ENCODE results near the gene MYO1C.
A peak's percentile ranks its signal among the peaks of the same experiment; 100 is the strongest.

MYO1C gene

DNA sequence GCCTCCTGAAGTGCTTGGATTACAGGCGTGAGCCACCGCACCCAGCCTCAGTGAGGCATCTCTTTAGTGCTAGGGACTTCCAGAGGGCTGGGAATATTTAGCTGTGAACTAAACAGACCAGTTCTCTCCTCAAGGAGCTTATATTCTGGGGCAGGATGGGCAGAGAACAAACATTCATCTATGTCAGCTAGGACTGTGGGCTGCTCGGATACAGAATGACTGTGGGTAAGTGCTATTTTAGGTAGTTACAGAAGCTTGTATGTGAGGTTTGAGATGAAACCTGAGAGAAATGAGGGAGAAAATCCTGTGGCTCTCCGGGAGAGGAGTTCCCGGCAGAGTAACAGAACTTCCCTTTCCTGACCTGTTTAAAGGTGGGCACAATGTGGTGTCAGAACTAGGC, 30.1 kb upstream of the MYO1C start:
- Histone ChIP-seq H3K18ac (ENCODE audit: low read length) (no peak overlapping the region), H3K79me2 (ENCODE audit: control insufficient read depth, insufficient read depth, low read length, poor library complexity) (no peaks in the 10 kb centered on the region), H3K9me3 (ENCODE audit: insufficient read depth, low read depth, low read length) (no peaks in the 10 kb centered on the region), H3K27me3 (ENCODE audit: insufficient read depth, low read length) (no peaks in the 10 kb centered on the region), H3K9ac (ENCODE audit: low read length) (no peak overlapping the region), H3K4me1 (ENCODE audit: control insufficient read depth in 1 of 2, insufficient read depth in 2 of 2, low read length in 2 of 2) (peaks cover 0 to under 1% of the 10 kb centered on the region in 2 experiments), H4K91ac (ENCODE audit: low read depth, low read length) (no peak overlapping the region), H4K8ac (ENCODE audit: low read depth, low read length) (no peak overlapping the region), H3K23ac (ENCODE audit: low read length) (no peak overlapping the region), H2BK12ac (ENCODE audit: low read length) (no peak overlapping the region), H3K4me2 (ENCODE audit: low read length) (no peak overlapping the region), H3K79me1 (ENCODE audit: low read length) (no peaks in the 10 kb centered on the region), H2AFZ (ENCODE audit: insufficient read depth, low read length, poor library complexity) (no peak overlapping the region), H2BK5ac (ENCODE audit: low read depth, low read length, poor library complexity) (no peak overlapping the region), H4K12ac (ENCODE audit: low read depth, low read length) (no peak overlapping the region), H3K4me3 (ENCODE audit: low read depth, low read length) (no peak overlapping the region), H3K14ac (ENCODE audit: low read length) (no peak overlapping the region), H3K36me3 (ENCODE audit: control insufficient read depth in 1 of 2, insufficient read depth in 2 of 2, low read length in 2 of 2) (peaks cover 22 to 53% of the 10 kb centered on the region in 2 experiments), H2AK5ac (ENCODE audit: low read length) (no peak overlapping the region), H2BK120ac (ENCODE audit: insufficient read depth, low read length, poor library complexity) (no peak overlapping the region), H3K4ac (ENCODE audit: low read depth, low read length) (no peak overlapping the region), H3K27ac (ENCODE audit: low read depth, low read length) (no peak overlapping the region)
- no peak for DNase-seq
- no CpG with 5 or more reads among the region's 5 CpGs for WGBS (ENCODE audit: extremely low coverage, insufficient coverage, insufficient read length)

DNA sequence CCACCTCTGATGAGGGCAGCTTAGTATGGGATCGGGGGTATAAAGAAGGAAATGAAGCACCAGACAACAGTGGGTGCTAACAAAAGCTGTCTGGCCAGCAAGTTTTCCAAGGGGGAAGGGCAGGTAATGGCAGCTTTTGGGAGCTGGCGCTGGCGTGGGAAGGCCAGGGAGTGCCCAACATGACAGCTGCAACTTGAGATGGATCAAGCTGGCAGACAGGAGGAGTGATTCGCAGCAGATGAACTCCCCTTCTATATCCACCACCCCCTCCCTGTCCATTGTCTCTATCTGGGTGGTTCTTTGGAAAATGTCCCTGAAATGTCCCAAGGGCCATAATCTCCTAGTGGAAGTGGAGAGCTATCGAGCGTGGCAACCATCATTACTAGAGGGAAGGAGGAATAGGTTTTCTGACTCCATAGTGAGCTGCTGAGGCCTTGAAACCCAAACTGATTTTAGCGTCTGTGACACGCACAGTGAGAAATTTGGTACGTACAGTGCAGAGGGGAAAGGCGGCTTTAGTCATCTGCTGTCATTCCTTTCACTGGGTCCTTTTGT, 28.7 kb upstream of the MYO1C start:
- Histone ChIP-seq H3K79me2 (ENCODE audit: control insufficient read depth, insufficient read depth, low read length, poor library complexity) (peaks cover 3% of the 10 kb centered on the region), H3K23ac (ENCODE audit: low read length) (no peak overlapping the region), H3K9ac (ENCODE audit: low read length) (no peak overlapping the region), H3K4ac (ENCODE audit: low read depth, low read length) (no peak overlapping the region), H4K8ac (ENCODE audit: low read depth, low read length) (no peak overlapping the region), H3K27ac (ENCODE audit: low read depth, low read length) (no peak overlapping the region), H3K27me3 (ENCODE audit: insufficient read depth, low read length) (no peaks in the 10 kb centered on the region), H3K14ac (ENCODE audit: low read length) (no peak overlapping the region), H2BK120ac (ENCODE audit: insufficient read depth, low read length, poor library complexity) (no peak overlapping the region), H2BK5ac (ENCODE audit: low read depth, low read length, poor library complexity) (no peak overlapping the region), H3K79me1 (ENCODE audit: low read length) (peaks cover 4% of the 10 kb centered on the region), H3K4me3 (ENCODE audit: low read depth, low read length) (no peak overlapping the region), H2BK12ac (ENCODE audit: low read length) (no peak overlapping the region), H4K12ac (ENCODE audit: low read depth, low read length) (no peak overlapping the region), H3K18ac (ENCODE audit: low read length) (no peak overlapping the region), H2AK5ac (ENCODE audit: low read length) (no peak overlapping the region), H3K4me2 (ENCODE audit: low read length) (no peak overlapping the region), H3K9me3 (ENCODE audit: insufficient read depth, low read depth, low read length) (no peaks in the 10 kb centered on the region), H2AFZ (ENCODE audit: insufficient read depth, low read length, poor library complexity) (no peak overlapping the region), H4K91ac (ENCODE audit: low read depth, low read length) (no peak overlapping the region), H3K4me1 (ENCODE audit: control insufficient read depth in 1 of 2, insufficient read depth in 2 of 2, low read length in 2 of 2) (peaks cover 0 to 2% of the 10 kb centered on the region in 2 experiments), H3K36me3 (ENCODE audit: control insufficient read depth in 1 of 2, insufficient read depth in 2 of 2, low read length in 2 of 2) (peaks cover 18 to 45% of the 10 kb centered on the region in 2 experiments)
- WGBS (ENCODE audit: extremely low coverage, insufficient coverage, insufficient read length), result no CpG with 5 or more reads among the region's 10 CpGs
- DNase-seq, result no peak

DNA sequence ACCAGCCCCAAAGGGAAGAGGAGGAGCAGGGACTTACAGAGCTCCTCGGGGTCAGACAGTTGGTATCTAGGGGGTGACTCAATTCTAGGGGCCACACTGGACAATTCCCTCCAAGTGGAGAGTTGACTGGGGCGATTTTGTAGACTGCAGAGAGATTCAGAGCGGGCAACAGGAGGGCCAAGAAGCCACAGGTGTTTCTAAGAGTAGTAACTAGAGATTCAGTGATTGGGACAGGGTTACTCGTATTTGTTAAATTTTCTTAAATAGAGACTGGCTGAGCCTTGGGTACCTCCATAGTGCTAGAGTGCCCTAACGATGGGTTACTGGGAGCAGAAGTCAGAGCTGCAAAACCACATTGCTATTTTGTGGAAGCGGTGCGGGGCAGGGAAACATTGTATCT, 27.2 kb upstream of the MYO1C start:
- no peak for DNase-seq
- WGBS (ENCODE audit: extremely low coverage, insufficient coverage, insufficient read length), result no CpG with 5 or more reads among the region's 7 CpGs
- Histone ChIP-seq H3K9me3 (ENCODE audit: insufficient read depth, low read depth, low read length) (no peaks in the 10 kb centered on the region), H3K36me3 (ENCODE audit: control insufficient read depth in 1 of 2, insufficient read depth in 2 of 2, low read length in 2 of 2) (peaks cover 16 to 39% of the 10 kb centered on the region in 2 experiments), H3K4me1 (ENCODE audit: control insufficient read depth in 1 of 2, insufficient read depth in 2 of 2, low read length in 2 of 2) (peaks cover 4 to 5% of the 10 kb centered on the region in 2 experiments), H2AK5ac (ENCODE audit: low read length) (no peak overlapping the region), H3K9ac (ENCODE audit: low read length) (no peak overlapping the region), H2BK120ac (ENCODE audit: insufficient read depth, low read length, poor library complexity) (no peak overlapping the region), H2AFZ (ENCODE audit: insufficient read depth, low read length, poor library complexity) (no peak overlapping the region), H3K27ac (ENCODE audit: low read depth, low read length) (no peak overlapping the region), H3K79me1 (ENCODE audit: low read length) (peaks cover 6% of the 10 kb centered on the region), H2BK12ac (ENCODE audit: low read length) (no peak overlapping the region), H3K18ac (ENCODE audit: low read length) (no peak overlapping the region), H4K8ac (ENCODE audit: low read depth, low read length) (no peak overlapping the region), H4K91ac (ENCODE audit: low read depth, low read length) (no peak overlapping the region), H3K23ac (ENCODE audit: low read length) (no peak overlapping the region), H3K4me2 (ENCODE audit: low read length) (no peak overlapping the region), H3K4ac (ENCODE audit: low read depth, low read length) (no peak overlapping the region), H3K27me3 (ENCODE audit: insufficient read depth, low read length) (no peaks in the 10 kb centered on the region), H3K4me3 (ENCODE audit: low read depth, low read length) (no peak overlapping the region), H4K12ac (ENCODE audit: low read depth, low read length) (no peak overlapping the region), H2BK5ac (ENCODE audit: low read depth, low read length, poor library complexity) (no peak overlapping the region), H3K79me2 (ENCODE audit: control insufficient read depth, insufficient read depth, low read length, poor library complexity) (peaks cover 5% of the 10 kb centered on the region), H3K14ac (ENCODE audit: low read length) (no peak overlapping the region)

DNA sequence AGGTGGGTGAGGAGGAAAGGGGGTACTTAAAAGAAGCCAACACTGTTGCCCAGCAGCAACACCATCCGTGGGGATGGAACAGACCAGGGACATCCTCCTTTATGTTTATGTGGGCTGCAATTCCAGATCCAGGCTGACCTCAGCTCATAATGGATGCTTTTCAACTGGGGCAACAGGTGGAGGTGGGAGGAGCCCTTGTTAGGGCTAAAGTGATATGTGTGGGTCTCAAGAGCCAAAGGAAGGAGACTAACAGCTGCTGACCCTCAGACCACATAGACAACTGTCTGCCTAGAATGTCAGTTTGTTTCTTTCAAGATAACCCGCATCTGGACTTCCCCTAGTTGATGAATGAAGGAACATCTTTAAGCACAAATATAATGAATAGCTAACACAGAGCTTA, 25.9 kb upstream of the MYO1C start:
- Histone ChIP-seq H4K12ac (ENCODE audit: low read depth, low read length) (peak overlapping the region; percentile 8), H2AK5ac (ENCODE audit: low read length) (no peak overlapping the region), H3K4ac (ENCODE audit: low read depth, low read length) (no peak overlapping the region), H3K4me2 (ENCODE audit: low read length) (no peak overlapping the region), H3K9ac (ENCODE audit: low read length) (no peak overlapping the region), H3K4me3 (ENCODE audit: low read depth, low read length) (no peak overlapping the region), H3K9me3 (ENCODE audit: insufficient read depth, low read depth, low read length) (peaks cover 2% of the 10 kb centered on the region), H3K4me1 (ENCODE audit: control insufficient read depth in 1 of 2, insufficient read depth in 2 of 2, low read length in 2 of 2) (peaks cover 4 to 5% of the 10 kb centered on the region in 2 experiments), H4K91ac (ENCODE audit: low read depth, low read length) (no peak overlapping the region), H3K36me3 (ENCODE audit: control insufficient read depth in 1 of 2, insufficient read depth in 2 of 2, low read length in 2 of 2) (peaks cover 20 to 44% of the 10 kb centered on the region in 2 experiments), H3K14ac (ENCODE audit: low read length) (no peak overlapping the region), H3K79me2 (ENCODE audit: control insufficient read depth, insufficient read depth, low read length, poor library complexity) (peaks cover 5% of the 10 kb centered on the region), H3K18ac (ENCODE audit: low read length) (no peak overlapping the region), H3K27ac (ENCODE audit: low read depth, low read length) (no peak overlapping the region), H2BK5ac (ENCODE audit: low read depth, low read length, poor library complexity) (no peak overlapping the region), H3K27me3 (ENCODE audit: insufficient read depth, low read length) (no peaks in the 10 kb centered on the region), H2BK120ac (ENCODE audit: insufficient read depth, low read length, poor library complexity) (no peak overlapping the region), H3K79me1 (ENCODE audit: low read length) (peaks cover 6% of the 10 kb centered on the region), H2AFZ (ENCODE audit: insufficient read depth, low read length, poor library complexity) (no peak overlapping the region), H3K23ac (ENCODE audit: low read length) (no peak overlapping the region), H4K8ac (ENCODE audit: low read depth, low read length) (no peak overlapping the region), H2BK12ac (ENCODE audit: low read length) (no peak overlapping the region)
- WGBS (ENCODE audit: extremely low coverage, insufficient coverage, insufficient read length), result no CpG with 5 or more reads among the region's 2 CpGs
- no peak for DNase-seq
